Islet of Langerhans (tissue), 1 donor: ENCODE measurements around the gene ATXN1.
A peak's percentile ranks its signal among the peaks of the same experiment; 100 is the strongest.
"Not testable (repeated sequence)": the region's sequence is repeated elsewhere in the genome, so short reads cannot be mapped to it uniquely, and the experiment has no call there.

Experiments
- FAIRE-seq: peaks from one replicate; lab custom pipeline; 2011; peaks lifted over from hg19 to GRCh38; lab: Jason Lieb, UNC

Gene ATXN1

GRCh38 chr6:16760516-16761470 lies at the start of gene ATXN1:
ATXN1 (minus strand) TSS chr6:16761460.
- FAIRE-seq, result no peak

DNA sequence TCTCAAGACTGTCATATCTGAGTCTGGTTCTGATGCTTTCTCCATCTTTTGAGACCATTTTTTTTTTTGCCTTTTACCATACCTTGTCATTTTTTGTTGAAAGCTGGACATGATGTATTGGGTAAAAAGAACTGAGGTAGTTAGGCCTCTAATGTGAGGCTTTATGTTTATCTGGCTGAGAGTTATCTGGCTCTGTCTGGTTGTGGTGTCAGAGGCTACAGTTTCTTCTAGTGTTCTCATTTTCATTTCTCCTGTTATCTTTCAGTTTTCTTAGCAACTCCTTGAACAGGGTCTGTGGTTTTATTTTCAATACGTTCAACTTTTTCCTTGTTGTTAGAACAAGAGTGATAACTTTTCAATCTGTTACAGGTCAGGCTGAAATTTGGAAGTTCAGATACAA lies 49.2 kb upstream of the ATXN1 start:
- no peak for FAIRE-seq

DNA sequence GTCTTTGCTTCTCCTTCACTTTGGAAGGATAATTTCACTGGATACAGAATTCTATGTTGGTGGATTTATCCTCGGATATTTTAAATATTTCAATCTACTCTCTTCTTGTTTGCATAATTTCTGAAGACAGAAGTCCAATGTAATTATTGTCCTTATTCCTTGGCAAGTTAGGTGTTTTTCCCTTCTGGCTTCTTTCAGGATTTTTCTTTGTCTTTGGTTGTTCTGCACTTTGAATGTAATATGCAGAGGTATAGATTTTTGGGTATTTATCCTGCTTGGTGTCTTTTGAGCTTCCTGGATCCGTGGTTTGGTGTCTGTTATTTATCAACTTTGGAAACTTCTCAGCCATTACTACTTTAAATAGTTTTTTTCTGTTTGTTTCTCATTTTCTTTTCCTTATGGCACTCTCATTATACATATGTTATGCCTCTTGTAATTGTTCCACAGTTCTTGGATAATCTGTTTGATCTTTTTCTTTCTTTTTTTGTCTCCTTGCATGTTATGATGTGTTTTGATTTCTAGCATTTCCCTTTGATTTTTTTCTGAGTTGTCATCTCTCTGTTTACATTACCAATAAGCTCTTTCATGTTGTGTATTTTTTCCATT lies 48.6 kb upstream of the ATXN1 start:
- FAIRE-seq, result no peak

DNA sequence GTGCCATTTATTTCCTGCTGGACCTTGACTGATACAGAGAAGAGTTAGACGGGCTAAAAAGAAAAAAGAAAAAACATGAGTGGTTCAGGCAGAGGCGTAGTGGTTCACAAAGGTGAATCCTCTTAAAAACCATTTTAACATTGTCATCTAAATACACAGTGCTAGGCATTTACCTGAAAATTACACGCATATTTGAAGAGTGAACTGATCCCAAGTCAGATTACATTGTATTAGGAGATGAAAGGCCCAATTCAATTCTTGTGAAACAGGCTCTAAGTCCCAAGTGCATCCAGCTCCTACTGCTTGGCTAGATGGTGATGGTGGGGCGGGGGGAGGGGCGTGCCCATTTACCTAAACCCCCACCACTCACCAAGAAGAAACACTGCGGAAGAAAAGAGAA lies 46.7 kb upstream of the ATXN1 start:
- no peak for FAIRE-seq

DNA sequence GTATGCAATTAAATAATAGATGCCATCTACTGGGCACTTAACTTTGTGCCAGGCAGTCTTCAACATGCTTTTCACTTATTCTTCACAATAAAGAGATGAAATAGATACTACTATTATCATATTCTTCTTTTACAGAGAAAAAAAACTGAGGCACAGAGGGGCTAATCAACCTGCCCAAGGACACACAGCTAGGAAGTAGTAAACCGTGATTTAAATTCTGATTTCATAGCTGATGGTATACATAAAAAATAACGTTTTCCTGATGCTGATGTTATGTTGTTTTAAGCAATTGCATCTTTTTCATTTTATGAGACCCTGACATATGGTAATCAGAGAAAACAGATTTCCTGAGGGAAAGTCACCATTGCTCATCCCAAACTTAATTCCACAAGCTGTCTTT lies 45.1 kb upstream of the ATXN1 start:
- FAIRE-seq, result no peak

GRCh38 chr6:16805243-16805950 lies 44.1 kb upstream of the ATXN1 start:
- FAIRE-seq, result no peak

DNA sequence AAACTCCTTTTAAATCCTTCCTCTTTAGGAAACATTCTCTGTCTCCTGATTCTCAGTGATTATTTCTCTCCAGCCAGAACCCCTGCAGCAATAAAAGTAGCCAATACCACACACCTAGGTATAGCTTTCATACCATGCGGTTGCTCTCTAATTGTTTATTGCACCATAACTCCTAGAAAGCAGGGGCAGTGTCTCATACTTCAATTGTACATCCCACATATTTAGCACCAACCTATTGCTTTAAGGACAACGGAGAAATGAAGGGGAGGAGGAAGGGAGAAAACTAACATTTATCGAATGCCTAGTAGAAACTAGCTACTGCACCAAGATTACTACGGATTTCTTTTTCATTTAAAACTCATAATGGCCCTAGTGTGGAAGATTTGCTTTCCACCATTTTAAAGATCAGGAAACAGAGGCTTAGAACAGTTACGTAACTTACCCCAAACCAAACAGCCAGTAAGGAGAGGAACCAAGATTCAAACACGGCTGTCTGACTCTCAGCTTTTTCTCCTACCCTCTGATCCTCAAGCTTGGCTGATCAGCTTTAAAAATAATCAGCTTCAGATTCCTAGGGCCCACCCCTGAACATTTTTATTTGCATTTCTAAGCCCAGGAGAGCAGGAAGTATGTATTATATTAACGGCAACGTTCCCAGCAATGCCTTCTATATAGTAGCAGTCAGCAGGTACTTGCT lies 43.4 kb upstream of the ATXN1 start:
- FAIRE-seq, result no peak

DNA sequence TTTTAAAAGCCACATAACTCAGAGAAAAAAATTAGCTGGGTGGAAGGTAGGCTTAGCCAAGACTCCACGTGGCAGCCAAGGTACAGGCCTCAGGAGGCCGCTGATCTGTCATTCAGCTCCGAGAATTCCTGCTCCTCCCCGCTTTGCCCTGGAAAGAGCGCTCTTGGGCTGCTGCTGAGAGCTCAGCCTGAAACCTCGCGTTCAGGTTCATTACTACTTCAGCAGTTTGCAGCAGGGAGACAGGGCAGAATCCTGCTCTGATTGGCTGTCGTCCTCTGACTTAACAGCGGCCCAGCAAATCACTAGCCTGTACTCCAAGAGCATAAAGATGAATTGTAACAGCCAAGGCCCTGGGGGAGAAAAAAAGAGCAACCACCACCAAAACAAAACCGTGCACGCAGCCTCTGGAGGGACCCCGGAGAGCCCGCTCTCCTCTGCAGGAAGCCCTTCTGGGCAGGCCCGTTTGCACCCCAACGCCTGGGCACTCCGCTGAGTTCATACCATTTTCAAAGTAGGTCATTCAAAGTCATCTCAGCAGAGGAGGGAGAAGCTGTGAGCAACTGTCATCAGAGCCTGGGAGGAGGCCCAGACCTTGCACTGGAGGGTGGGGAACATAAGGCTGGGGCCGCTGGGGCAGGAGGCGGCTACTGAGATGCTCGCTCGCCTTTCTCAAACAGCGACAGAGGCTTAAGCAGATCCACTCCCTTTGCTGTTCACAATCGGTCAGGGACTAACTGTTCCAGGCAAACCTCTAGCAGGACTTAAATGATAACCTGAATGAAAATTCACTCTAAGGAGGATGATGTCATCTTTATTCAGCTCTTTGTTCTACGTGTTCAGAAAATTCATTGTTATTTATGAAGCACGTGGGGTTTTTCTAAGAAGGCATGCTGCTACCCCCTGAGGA lies 42.3 kb upstream of the ATXN1 start:
- no peak for FAIRE-seq

GRCh38 chr6:16802071-16802470 lies 40.8 kb upstream of the ATXN1 start:
- no peak for FAIRE-seq

DNA sequence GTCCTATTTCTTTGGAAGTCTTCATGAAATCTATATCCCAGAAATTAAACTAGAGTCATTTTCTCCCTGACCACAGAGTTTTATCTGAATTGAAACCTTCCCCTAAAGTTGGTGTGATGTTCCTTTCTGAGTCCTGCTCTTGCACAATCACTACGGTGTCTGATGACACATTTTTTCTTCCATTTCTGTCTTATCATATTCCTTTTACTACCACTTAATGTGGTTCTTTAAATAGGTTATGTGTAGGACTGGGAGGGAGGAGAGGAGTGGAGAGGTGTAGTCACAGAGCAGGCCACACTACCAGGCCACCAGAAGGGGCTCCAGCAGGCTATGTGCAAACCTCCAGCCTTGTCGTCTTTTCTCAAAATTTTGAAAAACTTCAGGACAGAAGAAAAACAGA lies 39.7 kb upstream of the ATXN1 start:
- no peak for FAIRE-seq

- FAIRE-seq, result no peak
Observed at GRCh38 chr6:16800341-16800740, 39.1 kb upstream of the ATXN1 start.

DNA sequence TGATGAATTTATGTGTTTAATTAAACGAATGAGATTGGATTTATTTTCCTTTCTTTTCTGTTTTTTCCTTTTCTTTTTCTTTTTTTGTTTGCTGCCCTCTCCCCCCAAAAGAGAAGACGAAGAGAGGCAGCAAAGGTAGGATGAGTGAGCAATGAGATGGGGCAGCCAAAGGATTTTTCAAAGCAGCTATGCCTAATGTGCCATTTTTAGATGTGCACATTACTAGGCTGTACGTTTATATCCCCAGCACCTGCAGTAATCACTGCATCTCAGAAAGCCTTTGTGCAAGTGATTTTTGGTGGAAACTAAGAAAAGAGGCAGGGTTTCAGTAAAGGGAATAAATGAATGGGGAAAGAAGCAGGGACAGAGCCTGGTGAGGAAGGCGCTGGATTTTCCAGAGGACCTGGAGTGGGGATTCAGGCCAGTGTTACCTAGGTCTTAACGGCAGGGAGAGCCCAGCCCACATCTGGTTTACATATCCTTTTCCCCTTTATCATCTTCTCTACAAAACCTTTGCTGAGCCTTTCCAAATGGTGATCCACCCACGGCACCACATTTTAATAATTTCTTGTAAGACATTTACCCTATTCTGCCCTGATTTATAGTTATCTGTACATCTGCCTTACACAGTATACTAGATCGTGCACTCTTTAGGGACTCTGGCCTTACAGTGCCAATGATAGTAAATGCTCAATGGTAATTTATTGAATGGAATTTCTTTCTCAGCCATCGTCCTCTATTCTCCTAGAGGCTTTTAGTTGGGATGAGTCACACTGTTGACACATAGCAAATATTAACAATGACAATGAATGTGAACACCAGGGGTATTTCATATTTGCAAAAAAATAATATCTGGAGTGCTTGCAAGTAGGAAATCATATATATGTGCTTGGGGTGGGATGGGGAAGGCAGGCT lies 38.3 kb upstream of the ATXN1 start:
- peak; percentile 91 for FAIRE-seq

- no peak for FAIRE-seq
Observed at GRCh38 chr6:16793828-16794412, 32.7 kb upstream of the ATXN1 start.

DNA sequence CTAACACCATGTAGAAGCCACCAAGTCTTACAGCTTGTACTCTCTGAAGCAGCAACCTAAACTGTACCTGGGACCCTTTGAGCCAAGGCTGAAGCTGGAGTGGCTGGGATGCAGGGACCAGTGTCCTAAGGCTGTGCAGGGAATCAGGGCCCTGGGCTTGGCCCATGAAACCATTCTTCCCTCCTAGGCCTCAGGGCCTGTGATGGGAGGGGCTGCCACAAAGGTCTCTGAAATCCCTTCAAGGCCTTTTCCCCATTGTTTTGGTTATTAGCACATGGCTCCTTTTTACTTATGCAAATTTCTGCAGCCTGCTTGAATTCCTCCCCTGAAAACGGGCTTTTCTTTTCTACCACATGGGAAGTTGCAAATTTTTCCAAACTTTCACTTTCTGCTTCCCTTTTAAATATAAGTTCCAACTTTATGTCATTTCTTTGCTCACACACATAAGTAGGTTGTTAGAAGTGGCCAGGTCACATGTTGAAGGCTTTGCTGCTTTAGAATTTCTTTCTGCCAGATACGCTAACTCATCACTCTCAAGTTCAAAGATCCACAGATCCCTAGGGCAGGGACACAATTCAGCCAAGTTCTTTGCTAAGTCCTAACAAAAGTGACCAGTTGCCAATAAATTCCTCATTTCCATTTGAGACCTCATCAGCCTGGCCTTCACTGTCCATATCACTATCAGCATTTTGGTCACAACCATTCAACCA lies 28.2 kb upstream of the ATXN1 start:
- no peak for FAIRE-seq

GRCh38 chr6:16787128-16787682 lies 25.9 kb upstream of the ATXN1 start:
- FAIRE-seq, result no peak

GRCh38 chr6:16785496-16785895 lies 24.2 kb upstream of the ATXN1 start:
- no peak for FAIRE-seq

GRCh38 chr6:16784957-16785356 lies 23.7 kb upstream of the ATXN1 start:
- FAIRE-seq, result not testable (repeated sequence)

GRCh38 chr6:16783952-16784565 lies 22.8 kb upstream of the ATXN1 start:
- no peak for FAIRE-seq
